Measurements from ENCODE around the gene SLC26A11.

DNA sequence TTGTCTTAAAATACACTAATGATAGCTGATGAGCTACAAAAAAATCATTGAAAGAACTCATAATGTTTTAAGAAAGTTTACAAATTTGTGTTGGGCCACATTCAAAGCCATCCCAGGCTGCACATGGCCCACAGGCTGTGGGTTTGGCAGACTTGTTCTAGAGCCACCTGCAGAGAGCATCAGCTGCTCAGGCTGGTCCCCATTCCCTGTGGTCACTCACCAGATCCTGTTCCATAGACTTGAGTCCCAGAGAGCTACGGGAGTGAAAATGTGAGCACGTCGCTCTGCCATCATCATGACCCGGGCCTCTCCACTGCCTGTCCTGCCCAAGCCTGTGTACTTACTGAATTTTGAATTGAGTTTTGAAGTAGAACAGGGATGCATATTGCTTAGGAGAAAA lies 6.9 kb downstream of the SLC26A11 start:
- TF ChIP-seq FOXK2 (IDR thresholded peaks at IDR 0.05) (no peak), SP1 (IDR thresholded peaks at IDR 0.05) (no peak)

Data from HEK293T (cell line).